NT2/D1 (cell line): ENCODE results near the gene FKBP8.

Experiments
- DNase-seq: peaks from one replicate; pipeline ENCODE4 v3.0.0-alpha.2; 2011; ENCODE audit warnings: low read depth, low spot score
- H3K27me3 ChIP-seq: 2 replicates; pipeline ENCODE4 v1.6.0; 2011; ENCODE audit warnings: mild to moderate bottlenecking; ENCODE audit not compliant: insufficient read length, insufficient read depth
- H3K36me3 ChIP-seq: 2 replicates; pipeline ENCODE4 v1.6.1; 2011; ENCODE audit warnings: mild to moderate bottlenecking, low read length, mixed read lengths; ENCODE audit not compliant: insufficient read depth, insufficient read length
- H3K4me1 ChIP-seq: 2 replicates; pipeline ENCODE4 v1.5.1; 2011; ENCODE audit not compliant: insufficient read depth, insufficient read length
- H3K4me3 ChIP-seq: 2 replicates; pipeline ENCODE4 v1.5.1; 2011; ENCODE audit warnings: low read depth; ENCODE audit not compliant: insufficient read length
- H3K9ac ChIP-seq: 2 replicates; pipeline ENCODE4 v1.6.0; 2011; ENCODE audit warnings: low read depth; ENCODE audit not compliant: insufficient read length
- H3K9me3 ChIP-seq: 2 replicates; pipeline ENCODE4 v1.5.1; 2011; ENCODE audit warnings: mild to moderate bottlenecking, low read length; ENCODE audit not compliant: insufficient read depth
- SUZ12 ChIP-seq: IDR thresholded peaks from 2 replicates; pipeline ENCODE4 v1.6.1; 2011; ENCODE audit not compliant: insufficient read length, insufficient read depth; ENCODE audit errors: extremely low read depth
- YY1 ChIP-seq: IDR thresholded peaks from 2 replicates; pipeline ENCODE4 v1.6.1; 2011; ENCODE audit not compliant: insufficient read length, insufficient read depth
- ZNF274 ChIP-seq: IDR thresholded peaks from 2 replicates; pipeline ENCODE4 v1.6.1; 2011; ENCODE audit warnings: mild to moderate bottlenecking, low read depth, low read length

The FKBP8 gene

GRCh38 chr19:18587962-18588610 lies 44.7 kb upstream of the FKBP8 start:
- Histone ChIP-seq H3K27me3 (no peaks in the 10 kb centered on the region), H3K4me3 (peak overlapping the region; percentile 95), H3K36me3 (peaks cover 14% of the 10 kb centered on the region), H3K4me1 (peaks cover 9% of the 10 kb centered on the region), H3K9me3 (peaks cover 4% of the 10 kb centered on the region; the same call in 1 of the 2 replicates), H3K9ac (peak overlapping the region; percentile 97)
- no peak for DNase-seq
- TF ChIP-seq SUZ12 (no peak), ZNF274 (no peak), YY1 (no peak)

- no peak for DNase-seq
- Histone ChIP-seq H3K36me3 (peaks cover 13% of the 10 kb centered on the region), H3K4me3 (peak overlapping the region; percentile 95), H3K9me3 (peaks cover 4% of the 10 kb centered on the region; the same call in 1 of the 2 replicates), H3K9ac (peak overlapping the region; percentile 97), H3K4me1 (peaks cover 9% of the 10 kb centered on the region), H3K27me3 (no peaks in the 10 kb centered on the region)
- TF ChIP-seq YY1 (no peak), SUZ12 (no peak), ZNF274 (no peak)
Measured at GRCh38 chr19:18587561-18587960, 44.2 kb upstream of the FKBP8 start.

- Histone ChIP-seq H3K9ac (no peak overlapping the region), H3K4me1 (peaks cover 9% of the 10 kb centered on the region)
Measured at GRCh38 chr19:18586306-18586705, 42.9 kb upstream of the FKBP8 start.

GRCh38 chr19:18580311-18580710 lies 36.9 kb upstream of the FKBP8 start:
- no peak for DNase-seq
- no peaks in the 10 kb centered on the region for H3K4me1 ChIP-seq
- no peak overlapping the region for H3K9ac ChIP-seq
- no peaks in the 10 kb centered on the region for H3K9me3 ChIP-seq
- TF ChIP-seq SUZ12 (no peak), YY1 (no peak), ZNF274 (no peak)
- H3K4me3 ChIP-seq, result no peak overlapping the region
- H3K27me3 ChIP-seq, result no peaks in the 10 kb centered on the region
- H3K36me3 ChIP-seq, result peaks cover 30% of the 10 kb centered on the region

More at GRCh38 chr19:18586306-18586705, 42.9 kb upstream of the FKBP8 start:
- TF ChIP-seq YY1 (no peak), SUZ12 (no peak), ZNF274 (no peak)
- Histone ChIP-seq H3K27me3 (no peaks in the 10 kb centered on the region), H3K36me3 (peaks cover 5% of the 10 kb centered on the region), H3K9me3 (peaks cover 4% of the 10 kb centered on the region; the same call in 1 of the 2 replicates), H3K4me3 (no peak overlapping the region)
- no peak for DNase-seq

- H3K4me3 ChIP-seq, result no peak overlapping the region
- H3K9me3 ChIP-seq, result no peaks in the 10 kb centered on the region
- H3K9ac ChIP-seq, result no peak overlapping the region
- H3K36me3 ChIP-seq, result peaks cover 57% of the 10 kb centered on the region
- H3K27me3 ChIP-seq, result no peaks in the 10 kb centered on the region
- TF ChIP-seq YY1, result no peak
- TF ChIP-seq SUZ12, result no peak
- no peak for TF ChIP-seq ZNF274
- DNase-seq, result no peak
- peaks cover 7% of the 10 kb centered on the region for H3K4me1 ChIP-seq
Measured at GRCh38 chr19:18577365-18577914, 34.1 kb upstream of the FKBP8 start.

GRCh38 chr19:18576383-18576782 lies 33.0 kb upstream of the FKBP8 start:
- Histone ChIP-seq H3K27me3 (no peaks in the 10 kb centered on the region), H3K4me3 (no peak overlapping the region), H3K4me1 (peaks cover 7% of the 10 kb centered on the region), H3K9me3 (no peaks in the 10 kb centered on the region), H3K36me3 (peaks cover 58% of the 10 kb centered on the region), H3K9ac (no peak overlapping the region)
- TF ChIP-seq ZNF274 (no peak), SUZ12 (no peak), YY1 (no peak)
- no peak for DNase-seq

GRCh38 chr19:18574691-18575291 lies 31.4 kb upstream of the FKBP8 start:
- no peaks in the 10 kb centered on the region for H3K27me3 ChIP-seq
- peak overlapping the region; percentile 0 for H3K9ac ChIP-seq
- peaks cover 62% of the 10 kb centered on the region for H3K36me3 ChIP-seq
- H3K4me1 ChIP-seq, result peaks cover 7% of the 10 kb centered on the region
- no peak overlapping the region for H3K4me3 ChIP-seq
- TF ChIP-seq SUZ12, result no peak
- TF ChIP-seq ZNF274, result no peak
- TF ChIP-seq YY1, result no peak
- no peak for DNase-seq
- no peaks in the 10 kb centered on the region for H3K9me3 ChIP-seq
